Fibroblast of lung (primary cell): ENCODE measurements around the gene VGLL4. TPM values are rescaled to one million over a fixed set of nuclear protein-coding genes. Genes with fewer than 3 reads are reported as not detected.

ENCODE experiments used
- DNase-seq, 2 donors: peaks; one replicate each; pipeline versions ENCODE4 v3.0.0 to v3.0.0-alpha.2; 2010; ENCODE audit warnings: low read depth in 2 of 2
- H2AFZ ChIP-seq: 2 replicates; pipeline ENCODE4 v1.5.1; 2012; ENCODE audit warnings: low read length, control low read depth, inconsistent platforms
- H3K27ac ChIP-seq: 2 replicates; pipeline ENCODE4 v1.5.1; 2011; ENCODE audit warnings: low read length, control low read depth; ENCODE audit not compliant: insufficient read depth
- H3K27me3 ChIP-seq: 2 replicates; pipeline ENCODE4 v1.5.1; 2011; ENCODE audit warnings: mild to moderate bottlenecking, low read length; ENCODE audit not compliant: control insufficient read depth, insufficient read depth
- H3K36me3 ChIP-seq: 2 replicates; pipeline ENCODE4 v1.5.1; 2011; ENCODE audit warnings: low read length; ENCODE audit not compliant: control insufficient read depth, insufficient read depth
- H3K4me1 ChIP-seq: 2 replicates; pipeline ENCODE4 v1.5.1; 2011; ENCODE audit warnings: low read length; ENCODE audit not compliant: control insufficient read depth, insufficient read depth; ENCODE audit errors: extremely low read depth
- H3K4me2 ChIP-seq: 2 replicates; pipeline ENCODE4 v1.5.1; 2011; ENCODE audit warnings: low read length, control low read depth; ENCODE audit not compliant: insufficient read depth; ENCODE audit errors: extremely low read depth
- H3K4me3 ChIP-seq, 4 experiments: fragments of 200-600 bp in 1 of 4; sonication (generic) in 1 of 4; replicated peaks in 1 of 4; 2 replicates each; pipeline ENCODE4 v1.5.1; 2011 to 2016; ENCODE audit warnings: low read length in 4 of 4, low read depth in 3 of 4, mild to moderate bottlenecking in 3 of 4, control low read depth in 2 of 4, inconsistent platforms in 1 of 4, mixed read lengths in 1 of 4; ENCODE audit not compliant: insufficient read depth in 1 of 4; ENCODE audit errors: control extremely low read depth in 1 of 4
- H3K79me2 ChIP-seq: 2 replicates; pipeline ENCODE4 v1.5.1; 2012; ENCODE audit warnings: mild to moderate bottlenecking, low read length, inconsistent platforms; ENCODE audit not compliant: control insufficient read depth, insufficient read depth
- H3K9ac ChIP-seq: 2 replicates; pipeline ENCODE4 v1.5.1; 2011; ENCODE audit warnings: mild to moderate bottlenecking, low read length, control low read depth; ENCODE audit not compliant: insufficient read depth
- H3K9me3 ChIP-seq: 2 replicates; pipeline ENCODE4 v1.5.1; 2012; ENCODE audit warnings: low read depth, low read length; ENCODE audit not compliant: control insufficient read depth, insufficient read depth
- H4K20me1 ChIP-seq: 2 replicates; pipeline ENCODE4 v1.5.1; 2011; ENCODE audit warnings: low read length; ENCODE audit not compliant: control insufficient read depth, insufficient read depth; ENCODE audit errors: extremely low read depth
- EZH2 ChIP-seq: IDR thresholded peaks from 2 replicates; pipeline ENCODE4 v1.5.1; 2012; ENCODE audit warnings: low read length, control low read depth, mild to moderate bottlenecking; ENCODE audit errors: missing control alignments
- polyA plus RNA-seq, 2 donors: library from polyadenylated mRNA; depleted of rRNA in 1 of 2; stranded (reverse) in 1 of 2; unstranded in 1 of 2; fragments of >200 nt; gene quantifications; 2 replicates each; pipeline ENCODE4 v1.2.1, GENCODE V29; 2011 to 2012; ENCODE audit warnings: missing spikeins in 1 of 2
- total RNA-seq: library from RNA; depleted of rRNA; stranded (reverse); fragments of >200 nt; gene quantifications from 2 replicates; pipeline ENCODE4 v1.2.1, GENCODE V29; 2014
- TF ChIP-seq, protein P1 (sequence below), 2 donors: IDR thresholded peaks in 1 of 2; conservative IDR thresholded peaks in 1 of 2; 1 replicate in 1 of 2; 2 replicates in 1 of 2; pipeline ENCODE4 v1.5.1; 2011 to 2012; ENCODE audit warnings: low read length in 2 of 2, control low read depth in 1 of 2, inconsistent platforms in 1 of 2, low read depth in 1 of 2, mild to moderate bottlenecking in 1 of 2

The VGLL4 gene
- total and polyA plus RNA-seq, 2 donors (not counting 1 experiment from before 2014, with no cell fraction given) = 18.4 to 34.7 TPM

DNA sequence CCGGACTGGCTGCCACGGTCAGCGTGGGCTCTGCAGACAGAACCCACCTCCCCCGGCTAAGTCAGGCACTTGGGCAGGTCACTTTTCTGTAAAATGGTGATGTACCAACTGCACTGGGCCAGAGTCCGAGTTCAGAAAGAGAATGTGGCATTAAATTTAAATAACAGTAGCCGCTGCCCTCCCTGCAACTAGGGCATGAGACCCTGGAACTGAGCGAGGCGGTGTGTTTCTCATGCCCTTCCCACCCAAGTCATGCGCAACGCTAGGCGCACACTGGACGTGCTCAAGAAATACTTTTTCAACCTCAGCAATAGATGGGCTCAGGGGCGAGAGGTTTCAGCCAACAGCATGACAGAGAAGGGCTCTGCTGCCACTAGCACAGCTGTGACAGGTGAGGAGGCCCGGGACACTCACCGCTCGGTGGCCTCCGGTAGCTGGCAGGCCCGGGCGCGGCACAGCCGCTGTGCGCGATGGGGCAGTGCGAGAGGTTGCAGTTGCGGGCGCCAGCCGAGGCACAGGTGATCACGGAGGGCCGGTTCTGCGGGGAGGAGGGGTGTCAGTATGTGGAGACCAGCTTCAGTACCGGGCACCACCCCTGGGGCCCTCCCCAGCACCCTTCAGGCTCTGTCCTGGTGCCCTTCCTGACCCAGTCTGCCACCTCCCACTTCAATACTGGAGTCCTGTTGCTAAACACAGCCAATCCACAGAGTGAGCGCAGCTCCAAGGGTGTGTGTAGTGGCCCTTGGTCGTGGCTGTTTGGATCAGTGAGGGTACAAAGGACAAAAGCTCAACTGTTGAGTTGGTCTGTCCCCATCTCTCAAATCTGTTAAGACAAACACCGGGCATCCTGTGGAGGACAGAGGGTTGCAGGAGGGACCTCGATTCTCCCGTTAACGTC is 84.5 kb downstream of the VGLL4 start:
- Histone ChIP-seq H3K36me3 (peaks cover 30% of the 10 kb centered on the region), H3K9ac (no peak overlapping the region), H2AFZ (no peak overlapping the region), H3K4me1 (peaks cover 23% of the 10 kb centered on the region), H3K79me2 (peaks cover 30% of the 10 kb centered on the region), H3K9me3 (no peaks in the 10 kb centered on the region), H3K27me3 (no peaks in the 10 kb centered on the region), H4K20me1 (no peaks in the 10 kb centered on the region), H3K4me3 (no peak overlapping the region), H3K4me2 (no peak overlapping the region), H3K27ac (peak overlapping the region; percentile 2)
- DNase-seq = no peak
- no peak for TF ChIP-seq EZH2
- TF ChIP-seq, protein P1, sequence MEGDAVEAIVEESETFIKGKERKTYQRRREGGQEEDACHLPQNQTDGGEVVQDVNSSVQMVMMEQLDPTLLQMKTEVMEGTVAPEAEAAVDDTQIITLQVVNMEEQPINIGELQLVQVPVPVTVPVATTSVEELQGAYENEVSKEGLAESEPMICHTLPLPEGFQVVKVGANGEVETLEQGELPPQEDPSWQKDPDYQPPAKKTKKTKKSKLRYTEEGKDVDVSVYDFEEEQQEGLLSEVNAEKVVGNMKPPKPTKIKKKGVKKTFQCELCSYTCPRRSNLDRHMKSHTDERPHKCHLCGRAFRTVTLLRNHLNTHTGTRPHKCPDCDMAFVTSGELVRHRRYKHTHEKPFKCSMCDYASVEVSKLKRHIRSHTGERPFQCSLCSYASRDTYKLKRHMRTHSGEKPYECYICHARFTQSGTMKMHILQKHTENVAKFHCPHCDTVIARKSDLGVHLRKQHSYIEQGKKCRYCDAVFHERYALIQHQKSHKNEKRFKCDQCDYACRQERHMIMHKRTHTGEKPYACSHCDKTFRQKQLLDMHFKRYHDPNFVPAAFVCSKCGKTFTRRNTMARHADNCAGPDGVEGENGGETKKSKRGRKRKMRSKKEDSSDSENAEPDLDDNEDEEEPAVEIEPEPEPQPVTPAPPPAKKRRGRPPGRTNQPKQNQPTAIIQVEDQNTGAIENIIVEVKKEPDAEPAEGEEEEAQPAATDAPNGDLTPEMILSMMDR (conservative IDR thresholded peaks at IDR 0.05 in 1 of 2, IDR thresholded peaks at IDR 0.05 in 1 of 2; ENCODE audit: low read depth in 1 of 2, low read length in 2 of 2) = no peak

- Histone ChIP-seq H3K27ac (peak overlapping the region; percentile 2), H3K9ac (no peak overlapping the region), H3K79me2 (peaks cover 30% of the 10 kb centered on the region), H3K4me1 (peaks cover 23% of the 10 kb centered on the region), H3K4me2 (no peak overlapping the region), H3K27me3 (no peaks in the 10 kb centered on the region), H4K20me1 (no peaks in the 10 kb centered on the region), H3K9me3 (no peaks in the 10 kb centered on the region), H3K4me3 (no peak overlapping the region), H3K36me3 (peaks cover 29% of the 10 kb centered on the region), H2AFZ (no peak overlapping the region)
- peak in 1 of 2 donors; percentile 73 for DNase-seq
- TF ChIP-seq, protein P1 (conservative IDR thresholded peaks at IDR 0.05 in 1 of 2, IDR thresholded peaks at IDR 0.05 in 1 of 2; ENCODE audit: low read depth in 1 of 2, low read length in 2 of 2) = no peak
- TF ChIP-seq EZH2 = no peak
Observed at GRCh38 chr3:11558411-11558903, 85.3 kb downstream of the VGLL4 start.

GRCh38 chr3:11558002-11558401 is 85.7 kb downstream of the VGLL4 start:
- Histone ChIP-seq H3K4me2 (no peak overlapping the region), H3K4me1 (peaks cover 23% of the 10 kb centered on the region), H3K79me2 (peaks cover 28% of the 10 kb centered on the region), H3K9me3 (no peaks in the 10 kb centered on the region), H3K27me3 (no peaks in the 10 kb centered on the region), H3K27ac (peak overlapping the region; percentile 30), H3K36me3 (peaks cover 24% of the 10 kb centered on the region), H4K20me1 (no peaks in the 10 kb centered on the region), H3K4me3 (no peak overlapping the region), H2AFZ (no peak overlapping the region), H3K9ac (no peak overlapping the region)
- TF ChIP-seq, protein P1 (conservative IDR thresholded peaks at IDR 0.05 in 1 of 2, IDR thresholded peaks at IDR 0.05 in 1 of 2; ENCODE audit: low read depth in 1 of 2, low read length in 2 of 2) = no peak
- no peak for TF ChIP-seq EZH2
- DNase-seq = peak; percentile 83 to 92
